EH (cell line): ENCODE results near the gene RASSF8.
"Not testable (repeated sequence)": the region's sequence is repeated elsewhere in the genome, so short reads cannot be mapped to it uniquely, and the experiment has no call there.

ENCODE experiments used
- DNase-seq: peaks from one replicate; pipeline ENCODE4 v3.0.0-alpha.2; 2015; ENCODE audit warnings: low read depth

RASSF8 gene

GRCh38 chr12:26057271-26057670 is 98.8 kb downstream of the RASSF8 start:
- DNase-seq = not testable (repeated sequence)

GRCh38 chr12:26058308-26058707 is 99.8 kb downstream of the RASSF8 start:
- no peak for DNase-seq

- peak; percentile 72 for DNase-seq
These were observed 100.3 kb downstream of the RASSF8 start for GRCh38 chr12:26058818-26059217.

GRCh38 chr12:26062006-26062405 is 103.5 kb downstream of the RASSF8 start:
- no peak for DNase-seq

- peak; percentile 76 for DNase-seq
These were observed 104.1 kb downstream of the RASSF8 start for GRCh38 chr12:26062566-26062965.

- no peak for DNase-seq
These were observed 107.0 kb downstream of the RASSF8 start for GRCh38 chr12:26065451-26065850.

- no peak for DNase-seq
These were observed 110.0 kb downstream of the RASSF8 start for GRCh38 chr12:26068503-26068902.

- no peak for DNase-seq
These were observed 111.3 kb downstream of the RASSF8 start for GRCh38 chr12:26069796-26070195.

- DNase-seq = peak; percentile 32
These were observed 119.6 kb downstream of the RASSF8 start for GRCh38 chr12:26077915-26078702.

- DNase-seq = no peak
These were observed 122.4 kb downstream of the RASSF8 start for GRCh38 chr12:26080911-26081310.

- no peak for DNase-seq
These were observed 128.5 kb downstream of the RASSF8 start for GRCh38 chr12:26086936-26087335.

- no peak for DNase-seq
These were observed 130.5 kb downstream of the RASSF8 start for GRCh38 chr12:26088998-26089397.

GRCh38 chr12:26090836-26091510 is 132.5 kb downstream of the RASSF8 start:
- DNase-seq = peak; percentile 34

- no peak for DNase-seq
These were observed 133.3 kb downstream of the RASSF8 start for GRCh38 chr12:26091822-26092221.

GRCh38 chr12:26092346-26093105 is 134.0 kb downstream of the RASSF8 start:
- DNase-seq = peak; percentile 28

- DNase-seq = no peak
These were observed 136.7 kb downstream of the RASSF8 start for GRCh38 chr12:26095186-26095585.

- no peak for DNase-seq
These were observed 137.6 kb downstream of the RASSF8 start for GRCh38 chr12:26096036-26096435.

GRCh38 chr12:26097046-26097878 is 138.8 kb downstream of the RASSF8 start:
- DNase-seq = peak; percentile 78

GRCh38 chr12:26100666-26101349 is 142.3 kb downstream of the RASSF8 start:
- no peak for DNase-seq

GRCh38 chr12:26101350-26101734 is 142.9 kb downstream of the RASSF8 start:
- no peak for DNase-seq

GRCh38 chr12:26101763-26102162 is 143.3 kb downstream of the RASSF8 start:
- no peak for DNase-seq
